Measurements from ENCODE around the gene CLEC2A. TPM values are rescaled to one million over a fixed set of nuclear protein-coding genes. Genes with fewer than 3 reads are reported as not detected.
"Not testable (repeated sequence)": the region's sequence is repeated elsewhere in the genome, so short reads cannot be mapped to it uniquely, and the experiment has no call there.

The CLEC2A gene, protein sequence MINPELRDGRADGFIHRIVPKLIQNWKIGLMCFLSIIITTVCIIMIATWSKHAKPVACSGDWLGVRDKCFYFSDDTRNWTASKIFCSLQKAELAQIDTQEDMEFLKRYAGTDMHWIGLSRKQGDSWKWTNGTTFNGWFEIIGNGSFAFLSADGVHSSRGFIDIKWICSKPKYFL
- not detected for polyA plus RNA-seq (2012; ENCODE audit: low read depth, missing spikeins)

DNA sequence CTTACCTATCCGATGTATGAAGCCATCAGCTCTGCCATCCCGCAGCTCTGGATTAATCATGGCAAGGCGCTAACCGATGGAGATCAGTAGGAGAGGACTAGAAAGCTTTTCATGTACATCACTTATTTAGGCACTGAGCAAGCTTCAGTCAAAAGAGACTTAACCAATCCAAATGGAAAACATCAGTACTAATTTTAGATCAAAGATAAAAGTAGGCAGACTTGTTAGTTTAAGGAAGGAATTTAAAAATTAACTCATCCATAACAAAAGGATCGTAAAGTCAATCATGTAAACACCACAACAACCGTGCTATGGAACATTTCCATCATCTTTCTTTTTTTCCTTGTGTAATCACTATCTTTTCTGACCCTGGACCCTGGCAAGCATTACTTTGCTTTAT lies at the start of gene CLEC2A:
Gene CLEC2A, minus strand, starts transcription at position 101 of the 400 bp plus-strand sequence. Its CDS starts 41 bp downstream, at position 60.
- no peak for FAIRE-seq
- DNase-seq (ENCODE audit: insufficient read length, low spot score) = no peak
- no peak for TF ChIP-seq PAX5 (IDR thresholded peaks at IDR 0.05; ENCODE audit: insufficient read depth, low read length, severe bottlenecking)
- TF ChIP-seq POLR2A (IDR thresholded peaks at IDR 0.05; ENCODE audit: low read depth, low read length) = no peak
- TF ChIP-seq TAF1 (IDR thresholded peaks at IDR 0.05; ENCODE audit: low read depth, low read length) = no peak
- no peak for TF ChIP-seq SPI1 (IDR thresholded peaks at IDR 0.05; ENCODE audit: low read depth, low read length)
- no peak for TF ChIP-seq POU2F2 (IDR thresholded peaks at IDR 0.05; ENCODE audit: low read depth, low read length)

DNA sequence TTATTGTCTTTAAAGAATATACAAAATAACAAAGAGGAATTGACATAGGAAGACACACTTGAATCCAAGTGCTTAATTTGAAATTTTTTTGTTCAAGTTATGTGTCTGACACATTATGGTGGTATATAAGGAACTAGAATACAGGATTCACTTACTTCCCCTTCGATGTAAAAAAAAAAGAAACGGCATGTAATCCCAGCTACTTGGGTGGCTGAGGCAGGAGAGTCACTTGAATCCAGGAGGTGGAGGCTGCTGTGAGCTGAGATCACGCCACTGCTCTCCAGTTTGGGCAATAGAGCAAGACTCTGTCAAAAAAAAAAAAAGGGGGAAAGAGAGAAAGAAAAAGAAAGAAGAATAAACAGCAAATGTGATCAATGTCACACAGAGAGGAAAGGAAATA lies 48.0 kb upstream of the CLEC2A start:
- FAIRE-seq = no peak
- TF ChIP-seq POU2F2 (IDR thresholded peaks at IDR 0.05; ENCODE audit: low read depth, low read length) (no peak), TAF1 (IDR thresholded peaks at IDR 0.05; ENCODE audit: low read depth, low read length) (no peak)

DNA sequence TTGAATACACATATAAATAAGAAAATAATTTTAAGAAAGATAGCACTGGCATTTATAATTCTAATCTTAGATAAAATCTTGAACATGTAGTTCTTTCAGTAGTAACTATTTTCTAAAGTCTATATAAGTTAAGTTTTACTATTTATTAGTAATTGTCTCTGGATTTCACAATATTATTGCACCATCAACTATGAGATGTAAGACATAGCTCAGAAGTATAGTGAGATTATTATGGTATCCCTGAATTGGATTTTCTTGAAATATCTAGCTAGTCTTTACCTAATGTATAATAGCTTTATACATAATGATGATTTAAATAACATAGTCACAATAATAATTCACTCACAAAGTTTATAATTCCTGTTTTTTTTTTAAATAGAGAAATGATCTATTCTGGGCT lies 45.7 kb upstream of the CLEC2A start:
- no peak for FAIRE-seq
- TF ChIP-seq PAX5 (IDR thresholded peaks at IDR 0.05; ENCODE audit: insufficient read depth, low read length, severe bottlenecking) (no peak), POLR2AphosphoS5 (IDR thresholded peaks at IDR 0.05; ENCODE audit: low read depth, low read length) (no peak), POLR2A (IDR thresholded peaks at IDR 0.05; ENCODE audit: low read depth, low read length) (no peak), SPI1 (IDR thresholded peaks at IDR 0.05; ENCODE audit: low read depth, low read length) (no peak), TAF1 (IDR thresholded peaks at IDR 0.05; ENCODE audit: low read depth, low read length) (no peak), POU2F2 (IDR thresholded peaks at IDR 0.05; ENCODE audit: low read depth, low read length) (no peak)
- no peak for DNase-seq (ENCODE audit: insufficient read length, low spot score)

More for the DNA sequence above, 48.0 kb upstream of the CLEC2A start:
- DNase-seq (ENCODE audit: insufficient read length, low spot score) = no peak

DNA sequence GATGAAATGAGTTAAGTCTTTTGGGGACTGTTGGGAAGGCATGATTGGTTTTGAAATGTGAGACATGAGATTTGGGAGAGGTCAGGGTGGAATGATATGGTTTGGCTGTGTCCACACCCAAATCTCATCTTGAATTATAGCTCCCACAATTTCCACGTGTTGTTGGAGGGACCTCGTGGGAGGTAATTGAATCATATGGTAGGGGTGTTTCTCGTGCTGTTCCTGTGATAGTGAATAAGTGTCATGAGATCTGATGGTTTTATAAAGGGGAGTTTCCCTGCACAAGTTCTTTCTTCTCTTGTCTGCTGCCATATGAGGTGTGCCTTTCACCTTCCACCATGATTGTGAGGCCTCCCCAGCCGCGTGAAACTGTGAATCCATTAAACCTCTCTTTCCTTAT lies 44.5 kb upstream of the CLEC2A start:
- not testable (repeated sequence) for FAIRE-seq; DNase-seq (ENCODE audit: insufficient read length, low spot score)

DNA sequence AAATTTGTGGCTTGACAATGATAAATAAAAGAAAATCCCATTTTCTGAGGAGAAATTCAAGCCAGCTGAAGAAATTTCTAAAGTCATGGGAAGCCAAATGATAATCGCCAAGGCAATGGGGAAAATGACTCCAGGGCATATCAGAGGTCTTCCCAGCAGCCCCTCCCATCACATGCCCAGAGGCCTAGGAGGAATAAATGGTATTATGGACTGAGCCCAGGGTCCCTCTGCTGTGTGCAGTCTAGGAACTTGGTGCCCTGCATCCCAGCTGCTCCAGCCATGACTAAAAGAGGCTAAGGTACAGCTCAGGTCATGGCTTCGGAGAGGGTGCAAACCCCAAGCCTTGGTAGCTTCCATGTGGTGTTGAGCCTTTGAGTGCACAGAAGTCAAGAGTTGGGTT lies 43.4 kb upstream of the CLEC2A start:
- FAIRE-seq = no peak
- DNase-seq (ENCODE audit: insufficient read length, low spot score) = no peak
- TF ChIP-seq SPI1 (IDR thresholded peaks at IDR 0.05; ENCODE audit: low read depth, low read length) (no peak), POU2F2 (IDR thresholded peaks at IDR 0.05; ENCODE audit: low read depth, low read length) (no peak), TAF1 (IDR thresholded peaks at IDR 0.05; ENCODE audit: low read depth, low read length) (no peak), POLR2AphosphoS5 (IDR thresholded peaks at IDR 0.05; ENCODE audit: low read depth, low read length) (no peak), PAX5 (IDR thresholded peaks at IDR 0.05; ENCODE audit: insufficient read depth, low read length, severe bottlenecking) (no peak), POLR2A (IDR thresholded peaks at IDR 0.05; ENCODE audit: low read depth, low read length) (no peak)

DNA sequence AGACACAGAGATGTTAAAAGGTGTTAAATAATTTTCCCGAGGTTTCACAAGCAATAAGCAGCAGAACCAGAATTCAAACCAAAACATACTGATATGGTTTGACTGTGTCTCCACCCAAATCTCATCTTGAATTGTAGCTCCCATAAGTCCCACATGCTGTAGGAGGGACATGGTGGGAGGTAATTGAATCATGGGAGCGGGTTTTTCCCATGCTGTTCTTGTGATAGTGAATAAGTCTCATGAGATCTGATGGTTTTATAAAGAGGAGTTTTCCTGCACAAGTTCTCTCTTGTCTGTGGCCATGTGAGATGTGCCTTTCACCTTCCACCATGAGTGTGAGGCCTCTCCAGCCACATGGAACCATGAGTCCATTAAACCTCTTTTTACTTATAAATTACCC lies 42.6 kb upstream of the CLEC2A start:
- FAIRE-seq; DNase-seq (ENCODE audit: insufficient read length, low spot score): not testable (repeated sequence)

DNA sequence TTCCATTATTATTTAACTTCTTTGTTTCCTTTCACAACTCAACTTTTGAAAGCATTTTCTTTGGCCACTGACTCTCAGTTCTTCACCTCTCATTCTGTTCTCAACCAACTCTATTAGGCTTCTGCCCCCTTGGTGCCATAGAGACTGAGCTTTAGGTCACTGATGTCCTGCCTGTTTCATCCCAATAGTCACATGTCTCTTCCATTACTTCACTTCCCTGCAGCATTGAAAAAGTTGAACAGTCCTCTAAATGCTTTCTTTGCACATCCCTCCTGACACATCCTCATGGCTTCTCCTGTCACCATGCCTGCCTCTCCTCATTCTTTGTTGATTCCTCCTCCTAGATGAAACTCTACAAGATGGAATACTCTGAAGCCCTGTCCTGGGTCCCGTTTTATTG lies 41.8 kb upstream of the CLEC2A start:
- no peak for TF ChIP-seq POLR2A (IDR thresholded peaks at IDR 0.05; ENCODE audit: low read depth, low read length)
- no peak for TF ChIP-seq POU2F2 (IDR thresholded peaks at IDR 0.05; ENCODE audit: low read depth, low read length)
- FAIRE-seq (no peak), DNase-seq (ENCODE audit: insufficient read length, low spot score) (no peak)

DNA sequence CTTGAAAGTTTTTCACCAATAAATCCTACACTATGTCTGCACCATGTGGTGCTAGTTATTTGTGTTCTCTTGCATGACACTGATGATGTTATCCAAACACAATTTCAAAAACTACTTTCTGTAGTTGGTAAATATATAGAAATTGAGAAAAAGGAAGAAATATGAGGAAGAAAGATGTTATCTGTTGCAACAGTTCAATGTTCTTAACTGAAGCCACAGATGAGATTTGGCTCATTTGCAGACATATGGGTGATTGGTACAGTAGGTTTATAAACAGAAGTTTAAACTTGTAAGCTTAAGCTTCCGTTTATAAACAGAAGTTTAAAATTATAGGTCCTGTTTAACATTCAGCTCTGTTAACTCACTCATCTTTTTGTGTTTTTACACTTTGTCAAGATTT lies 39.0 kb upstream of the CLEC2A start, which contains the start of gene CLEC12A:
Gene CLEC12A, plus strand, starts transcription at position 229 of the 400 bp plus-strand sequence. CDS start 188 bp downstream, outside the sequence.
- FAIRE-seq (no peak), DNase-seq (ENCODE audit: insufficient read length, low spot score) (no peak)
- TF ChIP-seq POLR2AphosphoS5 (IDR thresholded peaks at IDR 0.05; ENCODE audit: low read depth, low read length) (no peak), TAF1 (IDR thresholded peaks at IDR 0.05; ENCODE audit: low read depth, low read length) (no peak), POU2F2 (IDR thresholded peaks at IDR 0.05; ENCODE audit: low read depth, low read length) (no peak)

DNA sequence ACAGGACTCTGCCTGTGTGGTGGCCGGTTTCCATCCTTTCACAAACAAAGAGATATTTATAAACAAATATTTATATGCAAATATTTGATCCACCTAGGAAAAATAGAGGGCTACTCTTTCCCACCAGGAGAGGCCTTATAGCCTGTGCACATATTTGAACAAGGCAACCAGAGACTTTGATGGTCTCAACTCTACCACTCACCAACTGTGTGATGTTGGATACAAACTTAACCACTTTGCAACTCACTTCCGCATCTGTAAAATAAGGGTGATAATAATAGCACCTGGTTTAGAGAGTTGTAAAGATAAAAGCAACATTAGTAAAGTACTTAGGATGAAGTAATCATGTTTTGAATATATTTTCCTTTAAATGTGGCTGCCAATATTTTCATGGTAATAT lies 37.5 kb upstream of the CLEC2A start:
- FAIRE-seq = no peak
- DNase-seq (ENCODE audit: insufficient read length, low spot score) = no peak
- TF ChIP-seq POU2F2 (IDR thresholded peaks at IDR 0.05; ENCODE audit: low read depth, low read length) (no peak), TAF1 (IDR thresholded peaks at IDR 0.05; ENCODE audit: low read depth, low read length) (no peak), POLR2A (IDR thresholded peaks at IDR 0.05; ENCODE audit: low read depth, low read length) (no peak), SPI1 (IDR thresholded peaks at IDR 0.05; ENCODE audit: low read depth, low read length) (no peak), POLR2AphosphoS5 (IDR thresholded peaks at IDR 0.05; ENCODE audit: low read depth, low read length) (no peak), PAX5 (IDR thresholded peaks at IDR 0.05; ENCODE audit: insufficient read depth, low read length, severe bottlenecking) (no peak)

DNA sequence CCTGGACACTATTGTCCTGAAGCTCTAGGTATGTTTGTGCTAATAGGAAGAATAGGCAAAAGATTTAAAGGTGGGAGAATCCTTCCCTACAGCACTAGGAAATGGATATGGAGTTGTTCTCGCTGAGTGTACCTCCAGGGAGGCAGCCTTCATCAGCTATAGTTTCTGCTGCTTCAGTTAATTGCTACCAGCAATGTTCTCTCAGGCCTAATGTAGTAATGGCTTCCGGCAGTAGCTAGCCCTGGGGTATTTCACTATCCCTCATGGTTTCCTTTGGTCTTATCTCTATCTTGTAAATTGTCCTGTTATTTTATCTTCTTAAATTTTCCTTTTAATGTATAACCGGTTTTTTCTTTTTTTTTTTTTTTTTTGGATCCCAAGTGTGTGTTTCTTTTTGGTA lies 29.7 kb upstream of the CLEC2A start:
- no peak for FAIRE-seq

DNA sequence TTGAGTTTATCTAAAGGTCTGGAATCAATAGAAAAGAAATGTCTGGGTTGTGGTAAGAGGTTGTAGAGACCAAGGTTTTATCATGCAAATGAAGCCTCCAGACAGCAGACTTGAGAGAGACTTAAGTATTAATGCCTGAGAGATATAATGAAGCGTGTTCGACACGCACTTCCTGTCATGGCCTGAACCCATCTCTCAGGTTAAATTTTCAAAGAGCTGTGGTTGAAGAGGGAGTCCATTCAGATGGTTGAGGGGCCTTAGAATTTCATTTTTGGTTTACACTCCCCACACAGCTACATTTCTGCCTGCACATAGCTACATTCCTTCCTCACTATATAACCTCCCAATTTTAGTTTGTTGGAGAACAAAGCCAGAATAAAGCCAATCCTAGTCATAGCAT lies 28.9 kb upstream of the CLEC2A start:
- DNase-seq (ENCODE audit: insufficient read length, low spot score) (no peak), FAIRE-seq (peak; percentile 5)
- no peak for TF ChIP-seq POLR2AphosphoS5 (IDR thresholded peaks at IDR 0.05; ENCODE audit: low read depth, low read length)

More for the DNA sequence above, 29.7 kb upstream of the CLEC2A start:
- no peak for DNase-seq (ENCODE audit: insufficient read length, low spot score)
- TF ChIP-seq POLR2AphosphoS5 (IDR thresholded peaks at IDR 0.05; ENCODE audit: low read depth, low read length) (no peak), PAX5 (IDR thresholded peaks at IDR 0.05; ENCODE audit: insufficient read depth, low read length, severe bottlenecking) (no peak), TAF1 (IDR thresholded peaks at IDR 0.05; ENCODE audit: low read depth, low read length) (no peak), POLR2A (IDR thresholded peaks at IDR 0.05; ENCODE audit: low read depth, low read length) (no peak), POU2F2 (IDR thresholded peaks at IDR 0.05; ENCODE audit: low read depth, low read length) (no peak), SPI1 (IDR thresholded peaks at IDR 0.05; ENCODE audit: low read depth, low read length) (no peak)
